Body of pancreas (tissue), 4 donors: ENCODE results near the gene GOLGA8T. TPM values are rescaled to one million over a fixed set of nuclear protein-coding genes. Genes with fewer than 3 reads are reported as not detected.
"Not testable (repeated sequence)": the region's sequence is repeated elsewhere in the genome, so short reads cannot be mapped to it uniquely, and the experiment has no call there.

Experiments used
- ATAC-seq: fragments of 150-250 bp; one replicate; pipeline ENCODE4 v1.9.1; 2016
- DNase-seq, 4 donors: peaks; one replicate each; pipeline ENCODE4 v3.0.0-alpha.2; 2019
- H3K27ac ChIP-seq, 4 donors: fragments of 200-600 bp; sonication (generic); 1 replicate in 3 of 4; 2 replicates in 1 of 4; pipeline versions ENCODE4 v1.5.1 to v1.6.1; 2016 to 2019; ENCODE audit warnings: mild to moderate bottlenecking in 1 of 4, mixed read lengths in 1 of 4, moderate library complexity in 1 of 4
- H3K27me3 ChIP-seq, 2 donors: fragments of 200-600 bp; sonication (generic); one replicate each; pipeline ENCODE4 v1.6.0; 2016; ENCODE audit warnings: mild to moderate bottlenecking in 1 of 2
- H3K36me3 ChIP-seq, 2 donors: fragments of 200-600 bp; sonication (generic); replicated peaks in 1 of 2; 2 replicates each; pipeline ENCODE4 v1.5.1; 2016; ENCODE audit warnings: low read depth in 2 of 2; ENCODE audit not compliant: insufficient read depth in 1 of 2
- H3K4me1 ChIP-seq: fragments of 200-600 bp; sonication (generic); one replicate; pipeline ENCODE4 v1.6.0; 2016
- H3K4me3 ChIP-seq, 2 donors: fragments of 200-600 bp; sonication (generic); 1 replicate in 1 of 2; 2 replicates in 1 of 2; pipeline ENCODE4 v1.5.1; 2016 to 2019
- H3K9me3 ChIP-seq, 3 donors: fragments of 200-600 bp; sonication (generic); 1 replicate in 2 of 3; 2 replicates in 1 of 3; pipeline ENCODE4 v1.5.1; 2016
- WGBS, 2 donors: methylation state at CpG; one replicate each; pipeline ENCODE4 v1.1.5; 2017; 5-methylcytosine and 5-hydroxymethylcytosine counted together
- intact Hi-C: fragments of 100-400 bp; cut with DNase I; formaldehyde crosslinking; loops from one replicate; pipeline ENCODE4 v1.15.1; 2023
- total RNA-seq, 2 donors: library from RNA; depleted of rRNA; stranded (reverse); fragments of >200 nt; gene quantifications; one replicate each; pipeline ENCODE4 v1.1.0, GENCODE V29; 2016
- TF ChIP-seq, protein P1 (sequence below), 7 experiments: fragments of 450-650 bp in 4 of 7; fragments of 200-600 bp in 3 of 7; sonication (generic) in 3 of 7; IDR thresholded peaks; one replicate each; pipeline ENCODE4 v1.5.1; 2016 to 2019; ENCODE audit warnings: antibody characterized with exemption in 7 of 7

GOLGA8T gene
- total RNA-seq, 2 donors from 2014 or later, result 0.26 TPM; not detected in 1

DNA sequence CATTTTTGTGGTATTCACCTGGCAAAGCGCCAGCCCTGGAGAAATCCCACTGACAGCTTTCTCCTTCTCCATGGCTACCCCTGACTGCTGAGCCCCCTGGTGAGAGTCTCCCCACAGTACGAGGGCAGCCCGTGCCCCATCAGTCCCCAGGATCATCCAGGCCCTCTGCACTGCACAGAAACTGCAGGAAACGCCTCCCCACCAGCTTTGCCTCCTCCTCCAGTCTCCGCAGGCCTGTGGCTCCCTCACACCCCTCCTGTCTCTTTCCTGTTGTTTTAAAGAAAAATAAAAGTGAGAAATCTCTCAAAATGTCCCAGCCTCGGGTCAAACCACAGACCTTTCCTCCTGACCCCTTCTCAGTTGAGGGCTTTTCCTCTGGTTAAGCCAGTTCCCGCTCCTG is 29.4 kb downstream of the GOLGA8T start:
- DNase-seq, H3K36me3 ChIP-seq, H3K9me3 ChIP-seq, H3K4me1 ChIP-seq, intact Hi-C loops, ATAC-seq, H3K27ac ChIP-seq, H3K4me3 ChIP-seq, H3K27me3 ChIP-seq: not testable (repeated sequence)
- WGBS, 2 donors, result no CpG with 5 or more reads among the region's 7 CpGs

DNA sequence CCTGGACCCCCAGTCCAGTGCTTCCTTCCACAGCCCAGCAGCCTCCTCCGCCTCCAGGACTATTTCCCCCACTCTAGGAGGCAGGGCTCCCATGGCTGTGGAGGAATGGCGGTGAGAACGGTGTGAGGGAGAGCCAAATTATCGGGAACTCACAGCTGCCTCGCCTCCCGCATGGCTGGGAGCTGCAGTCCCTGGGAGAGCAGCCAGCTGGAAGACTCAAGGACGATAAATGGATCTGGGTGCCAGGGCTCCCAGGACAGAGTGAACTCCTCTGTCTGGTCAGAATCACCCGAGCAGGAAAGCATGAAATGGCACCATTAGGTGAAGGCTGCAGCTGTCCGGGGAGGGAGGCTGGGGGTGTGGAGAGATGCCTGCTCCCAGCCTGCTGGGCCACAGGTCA is 32.6 kb downstream of the GOLGA8T start:
- DNase-seq, H3K9me3 ChIP-seq, H3K27ac ChIP-seq, H3K27me3 ChIP-seq, H3K4me3 ChIP-seq, H3K36me3 ChIP-seq, intact Hi-C loops, H3K4me1 ChIP-seq: not testable (repeated sequence)
- WGBS, 2 donors, result no CpG with 5 or more reads among the region's 9 CpGs
- ATAC-seq, result peak; percentile 93

DNA sequence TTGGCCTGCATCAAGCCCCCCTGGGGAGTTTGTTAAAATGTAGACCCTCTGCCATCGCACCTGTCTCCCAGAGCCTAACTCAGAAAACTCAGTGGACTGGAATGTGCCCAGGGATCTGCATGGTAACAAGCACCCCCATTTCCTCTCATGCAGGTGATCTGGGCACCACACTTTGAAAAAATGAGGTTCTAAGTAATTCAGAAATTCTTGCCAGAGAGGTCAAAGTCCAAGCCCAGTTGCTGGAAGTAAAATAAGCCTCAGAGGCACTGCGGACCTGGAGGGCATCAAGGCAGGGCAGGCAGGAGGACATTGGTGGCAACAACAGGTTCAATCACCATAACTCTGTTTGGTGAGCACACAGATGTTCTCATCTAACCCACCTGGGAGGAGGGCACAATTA is 33.0 kb downstream of the GOLGA8T start:
- no CpG with 5 or more reads among the region's 2 CpGs for WGBS, 2 donors
- DNase-seq, H3K27me3 ChIP-seq, H3K27ac ChIP-seq, intact Hi-C loops, H3K9me3 ChIP-seq, H3K4me1 ChIP-seq, H3K4me3 ChIP-seq, H3K36me3 ChIP-seq: not testable (repeated sequence)
- peak; percentile 63 for ATAC-seq

DNA sequence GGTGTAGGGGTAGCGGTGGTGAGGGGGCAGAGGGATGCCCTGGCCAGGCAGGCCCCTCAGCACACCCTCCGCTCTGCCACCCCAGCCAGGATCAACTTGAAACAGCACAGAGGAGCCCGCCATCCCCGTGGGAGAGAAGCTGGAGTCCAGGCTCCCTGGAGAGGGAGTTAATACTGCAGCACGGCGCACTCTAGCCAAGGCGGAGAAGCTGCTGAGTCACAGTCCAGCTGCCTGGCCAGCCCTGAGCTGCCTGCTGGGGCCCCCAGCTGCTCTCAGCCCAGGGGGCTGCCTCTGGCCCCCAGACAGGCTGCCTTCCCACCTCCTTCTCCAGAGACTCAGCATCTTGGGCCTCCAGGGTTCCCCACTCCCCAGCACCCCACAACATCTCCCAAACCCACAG is 36.6 kb downstream of the GOLGA8T start:
- intact Hi-C loops, ATAC-seq, H3K4me1 ChIP-seq, H3K27ac ChIP-seq, DNase-seq, H3K36me3 ChIP-seq, H3K27me3 ChIP-seq, H3K9me3 ChIP-seq, H3K4me3 ChIP-seq: not testable (repeated sequence)
- no CpG with 5 or more reads among the region's 7 CpGs for WGBS, 2 donors

DNA sequence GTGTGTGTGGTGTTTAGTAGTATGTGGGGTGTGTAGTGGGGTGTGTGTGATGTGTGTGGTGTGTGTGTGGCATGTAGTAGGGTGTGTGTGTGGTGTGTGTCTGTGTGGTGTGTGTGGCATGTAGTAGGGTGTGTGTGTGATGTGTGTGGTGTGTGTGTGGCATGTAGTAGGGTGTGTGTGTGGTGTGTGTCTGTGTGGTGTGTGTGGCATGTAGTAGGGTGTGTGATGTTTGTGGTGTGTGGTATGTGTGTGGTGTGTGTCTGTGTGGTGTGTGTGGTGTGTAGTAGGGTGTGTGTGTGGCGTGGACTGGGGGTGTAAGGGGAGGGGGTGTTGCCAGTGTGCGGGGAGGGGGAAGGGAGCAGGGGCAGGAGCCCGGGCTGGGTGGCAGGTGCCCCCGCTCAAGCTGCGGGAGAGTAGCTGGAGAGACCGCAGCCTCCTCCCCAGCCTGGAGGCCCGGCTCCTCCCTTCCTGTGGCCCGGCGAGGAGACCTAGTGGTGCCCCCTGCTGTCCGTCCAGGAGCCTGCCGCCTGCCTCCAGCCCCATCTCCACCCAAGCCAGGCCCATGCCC is 38.3 kb downstream of the GOLGA8T start:
- intact Hi-C loops, H3K36me3 ChIP-seq, H3K27ac ChIP-seq, H3K4me3 ChIP-seq, H3K4me1 ChIP-seq, H3K27me3 ChIP-seq, H3K9me3 ChIP-seq: not testable (repeated sequence)
- 44 to 56% methylated on average over 1 of the region's 11 CpGs for WGBS, 2 donors
- ATAC-seq (peak; percentile 81), DNase-seq (peak; percentile 69 to 77 (median 72))
- TF ChIP-seq, protein P1, sequence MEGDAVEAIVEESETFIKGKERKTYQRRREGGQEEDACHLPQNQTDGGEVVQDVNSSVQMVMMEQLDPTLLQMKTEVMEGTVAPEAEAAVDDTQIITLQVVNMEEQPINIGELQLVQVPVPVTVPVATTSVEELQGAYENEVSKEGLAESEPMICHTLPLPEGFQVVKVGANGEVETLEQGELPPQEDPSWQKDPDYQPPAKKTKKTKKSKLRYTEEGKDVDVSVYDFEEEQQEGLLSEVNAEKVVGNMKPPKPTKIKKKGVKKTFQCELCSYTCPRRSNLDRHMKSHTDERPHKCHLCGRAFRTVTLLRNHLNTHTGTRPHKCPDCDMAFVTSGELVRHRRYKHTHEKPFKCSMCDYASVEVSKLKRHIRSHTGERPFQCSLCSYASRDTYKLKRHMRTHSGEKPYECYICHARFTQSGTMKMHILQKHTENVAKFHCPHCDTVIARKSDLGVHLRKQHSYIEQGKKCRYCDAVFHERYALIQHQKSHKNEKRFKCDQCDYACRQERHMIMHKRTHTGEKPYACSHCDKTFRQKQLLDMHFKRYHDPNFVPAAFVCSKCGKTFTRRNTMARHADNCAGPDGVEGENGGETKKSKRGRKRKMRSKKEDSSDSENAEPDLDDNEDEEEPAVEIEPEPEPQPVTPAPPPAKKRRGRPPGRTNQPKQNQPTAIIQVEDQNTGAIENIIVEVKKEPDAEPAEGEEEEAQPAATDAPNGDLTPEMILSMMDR (IDR thresholded peaks at IDR 0.05), result peak in 2 of 7 experiments; percentile 20 to 21

DNA sequence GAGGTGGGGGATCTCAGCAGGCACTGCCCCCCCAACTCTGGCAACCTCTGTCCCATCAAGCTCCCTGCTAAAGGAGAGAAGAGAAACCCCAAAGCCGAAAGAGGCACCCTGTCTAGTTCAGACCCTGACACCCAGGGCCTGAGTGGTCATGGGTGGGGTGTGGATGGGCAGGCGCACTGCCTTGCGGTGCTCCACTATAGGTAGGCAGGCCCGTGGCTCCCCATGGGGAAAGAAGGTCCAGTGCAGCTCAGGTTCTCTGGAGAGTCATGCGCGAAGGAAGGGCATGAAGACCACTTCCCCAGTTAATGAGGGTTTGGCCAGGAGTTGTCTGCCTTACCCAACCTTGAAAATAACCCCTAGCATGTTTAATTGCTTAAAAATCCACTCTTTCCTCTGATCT is 40.4 kb downstream of the GOLGA8T start:
- H3K36me3 ChIP-seq, H3K27me3 ChIP-seq, intact Hi-C loops, ATAC-seq, H3K27ac ChIP-seq, H3K9me3 ChIP-seq, H3K4me3 ChIP-seq, DNase-seq, H3K4me1 ChIP-seq: not testable (repeated sequence)
- no CpG with 5 or more reads among the region's 6 CpGs for WGBS, 2 donors

DNA sequence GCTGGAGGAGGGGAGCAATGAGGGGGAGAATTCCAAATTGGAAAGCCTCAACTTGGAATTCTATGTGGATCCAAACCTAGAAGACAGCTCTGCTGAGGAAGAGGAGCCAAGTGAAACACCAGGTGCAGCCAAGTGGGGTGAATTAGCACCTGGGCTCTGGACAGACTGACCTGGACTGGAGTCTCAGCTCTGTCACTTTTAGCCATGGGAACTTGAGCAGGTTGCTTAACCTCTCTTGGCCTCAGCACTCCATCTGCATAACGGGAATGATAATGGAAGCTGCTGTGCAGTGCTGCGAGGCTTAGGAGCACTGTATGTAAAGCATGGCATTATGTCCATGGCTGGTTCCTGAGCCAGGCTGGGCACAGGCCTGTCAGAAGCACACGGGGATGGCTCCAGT is 41.8 kb downstream of the GOLGA8T start:
- intact Hi-C loops, H3K4me1 ChIP-seq, H3K36me3 ChIP-seq, H3K4me3 ChIP-seq, H3K9me3 ChIP-seq, DNase-seq, H3K27me3 ChIP-seq, H3K27ac ChIP-seq: not testable (repeated sequence)
- WGBS, 2 donors, result no CpG with 5 or more reads among the region's 3 CpGs
- ATAC-seq, result peak; percentile 75

DNA sequence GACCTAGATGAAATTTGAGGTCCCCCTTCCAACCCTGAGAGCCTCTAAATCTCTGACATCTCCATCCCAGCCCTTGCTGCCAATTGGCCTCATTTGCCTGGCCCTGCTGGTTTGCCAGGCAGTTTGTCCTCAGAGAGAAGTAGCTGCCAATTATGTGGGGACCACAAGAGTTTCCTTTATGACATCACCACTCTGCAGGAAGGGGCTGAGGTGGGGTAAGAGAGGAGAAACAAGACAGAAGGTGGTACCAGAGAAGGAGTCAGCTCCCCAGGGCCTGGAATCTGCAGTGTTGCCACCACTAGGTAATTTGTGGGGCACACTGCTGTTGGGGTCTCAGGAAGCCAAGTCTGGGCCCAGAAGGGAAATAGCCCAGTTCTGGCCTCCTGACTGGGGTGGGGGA is 45.0 kb downstream of the GOLGA8T start:
- H3K36me3 ChIP-seq, H3K4me3 ChIP-seq, ATAC-seq, intact Hi-C loops, H3K27me3 ChIP-seq, DNase-seq, H3K27ac ChIP-seq, H3K4me1 ChIP-seq, H3K9me3 ChIP-seq: not testable (repeated sequence)

DNA sequence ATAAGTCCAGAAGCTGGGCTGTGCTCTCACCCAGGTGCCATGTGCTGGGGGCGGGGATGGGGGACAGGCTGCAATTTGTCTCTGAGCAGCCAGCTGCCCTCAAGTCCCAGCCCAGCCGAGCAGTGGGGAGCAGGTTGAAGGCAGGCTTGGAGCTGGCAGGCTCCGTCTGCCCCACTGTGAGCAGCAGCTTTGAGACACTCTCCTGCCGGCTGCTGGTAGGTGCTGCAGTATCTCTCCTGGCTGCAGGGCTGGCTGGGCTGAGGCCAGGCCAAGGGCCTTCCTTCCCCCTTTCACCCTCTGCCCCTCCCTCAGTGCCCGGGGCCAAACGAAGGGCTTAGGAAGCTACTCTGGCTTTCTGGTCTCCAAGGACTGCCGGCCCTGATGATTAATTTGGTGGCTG is 50.6 kb downstream of the GOLGA8T start:
- H3K9me3 ChIP-seq, H3K4me1 ChIP-seq, DNase-seq, H3K27me3 ChIP-seq, H3K27ac ChIP-seq, H3K36me3 ChIP-seq, H3K4me3 ChIP-seq, ATAC-seq, intact Hi-C loops: not testable (repeated sequence)
- no CpG with 5 or more reads among the region's 7 CpGs for WGBS, 2 donors

DNA sequence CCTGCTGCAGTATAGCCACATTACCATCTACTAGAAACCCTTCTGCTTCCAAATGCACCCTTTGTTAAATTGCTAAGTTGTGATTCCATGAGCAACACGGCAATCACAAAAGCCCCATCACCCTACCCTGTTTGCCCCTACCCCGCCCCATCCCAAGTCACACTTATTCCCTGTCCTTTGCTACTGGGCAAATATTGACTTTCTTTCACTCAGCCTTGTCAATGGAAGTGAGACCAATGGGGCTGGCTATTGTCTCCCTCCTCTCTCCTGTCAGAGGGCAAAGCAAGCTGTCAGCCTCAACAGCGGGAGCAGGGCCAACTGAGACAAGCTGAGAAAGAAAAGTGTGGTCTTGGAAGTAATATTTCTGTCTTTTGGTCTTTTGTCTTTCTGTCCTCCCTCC is 52.6 kb downstream of the GOLGA8T start:
- H3K27me3 ChIP-seq, H3K36me3 ChIP-seq, intact Hi-C loops, ATAC-seq, DNase-seq, H3K4me3 ChIP-seq, H3K27ac ChIP-seq, H3K4me1 ChIP-seq, H3K9me3 ChIP-seq: not testable (repeated sequence)
- WGBS, 2 donors, result 82 to 90% methylated on average over 2 of the region's 3 CpGs

DNA sequence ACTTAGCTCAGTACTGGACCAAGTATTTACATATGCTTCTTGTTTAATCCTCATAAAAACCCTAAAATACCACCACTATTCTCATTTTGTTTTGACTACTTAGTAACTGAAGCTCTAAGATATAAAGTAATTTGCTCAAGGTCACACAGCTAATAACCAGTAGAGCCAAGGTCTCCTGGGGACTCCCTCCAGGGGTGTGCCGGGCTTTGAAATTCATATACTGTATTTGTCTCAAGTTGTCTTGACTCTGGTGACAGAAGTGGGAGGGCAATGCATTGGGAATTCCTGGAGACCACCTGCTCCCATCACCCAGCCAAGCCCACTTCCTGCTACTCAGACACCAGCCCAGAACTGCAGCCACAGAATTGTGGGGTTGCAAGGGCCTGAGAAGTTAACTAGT is 54.9 kb downstream of the GOLGA8T start:
- H3K4me1 ChIP-seq, H3K36me3 ChIP-seq, intact Hi-C loops, DNase-seq, H3K27ac ChIP-seq, ATAC-seq, H3K9me3 ChIP-seq, H3K4me3 ChIP-seq, H3K27me3 ChIP-seq: not testable (repeated sequence)
- WGBS, 2 donors, result 38% methylated on average over 1 of the region's 1 CpG; no CpG with 5 or more reads in 1 of the 2 donors

DNA sequence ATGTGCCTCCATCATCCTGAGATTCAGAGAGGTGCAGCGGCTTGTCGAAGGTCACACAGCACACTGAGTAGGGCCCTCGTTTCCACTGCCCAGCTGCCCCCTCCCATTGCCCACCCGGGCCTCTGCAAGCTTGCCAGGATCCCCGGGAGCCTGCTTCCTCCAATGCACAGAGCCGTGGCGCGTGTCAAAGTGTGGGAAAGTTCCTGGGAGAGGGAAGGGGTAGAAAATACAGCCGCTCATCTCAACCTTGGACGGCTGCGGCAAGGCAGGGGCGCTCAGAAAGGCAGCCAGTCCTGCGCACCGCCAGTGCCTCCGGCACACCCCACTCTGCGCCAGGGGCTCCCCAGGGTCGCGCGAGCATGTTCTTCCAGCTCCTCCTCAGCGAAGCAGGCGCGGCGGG is 56.3 kb downstream of the GOLGA8T start:
- H3K27me3 ChIP-seq, intact Hi-C loops, H3K9me3 ChIP-seq, H3K27ac ChIP-seq, H3K4me3 ChIP-seq, H3K4me1 ChIP-seq, DNase-seq, H3K36me3 ChIP-seq, ATAC-seq: not testable (repeated sequence)
- WGBS, 2 donors, result 3% methylated on average over 5 of the region's 23 CpGs; no CpG with 5 or more reads in 1 of the 2 donors
